Neural cell (in vitro differentiated cells): ENCODE results near the gene NEURL4. TPM values are rescaled to one million over a fixed set of nuclear protein-coding genes. Genes with fewer than 3 reads are reported as not detected.

Experiments used
- H2AFZ ChIP-seq: fragments of 200-600, 300-800 bp; sonication (generic), shearing (Covaris generic); 2 replicates; pipeline ENCODE4 v1.6.0; 2014; ENCODE audit warnings: low read depth, mild to moderate bottlenecking, antibody characterized with exemption, low read length, moderate library complexity
- H3F3A ChIP-seq: fragments of 200-600 bp; shearing (Covaris generic); 2 replicates; pipeline ENCODE4 v1.6.1; 2016; ENCODE audit warnings: mild to moderate bottlenecking, moderate library complexity, mixed read lengths, antibody characterized with exemption, low read length; ENCODE audit not compliant: insufficient read depth, poor library complexity, severe bottlenecking
- H3K27ac ChIP-seq: fragments of 200-600, 300-800 bp; sonication (generic), shearing (Covaris generic); 2 replicates; pipeline ENCODE4 v1.5.1; 2014; ENCODE audit warnings: mild to moderate bottlenecking, low read length, moderate library complexity
- H3K27me3 ChIP-seq: fragments of 300-800, 200-600 bp; sonication (generic), shearing (Covaris generic); 2 replicates; pipeline ENCODE4 v1.6.0; 2014; ENCODE audit warnings: mild to moderate bottlenecking, low read depth, low read length, moderate library complexity; ENCODE audit not compliant: insufficient read depth
- H3K36me3 ChIP-seq: fragments of 300-800, 200-600 bp; sonication (generic), shearing (Covaris generic); 2 replicates; pipeline ENCODE4 v1.5.1; 2014; ENCODE audit warnings: mild to moderate bottlenecking, antibody characterized with exemption, low read length, moderate library complexity; ENCODE audit not compliant: insufficient read depth
- H3K4me2 ChIP-seq: fragments of 300-800, 200-600 bp; sonication (generic), shearing (Covaris generic); 2 replicates; pipeline ENCODE4 v1.6.0; 2014; ENCODE audit warnings: mild to moderate bottlenecking, low read length
- H3K4me3 ChIP-seq: fragments of 300-800, 200-600 bp; sonication (generic), shearing (Covaris generic); 2 replicates; pipeline ENCODE4 v1.5.1; 2014; ENCODE audit warnings: mild to moderate bottlenecking, low read length, moderate library complexity
- H3K79me2 ChIP-seq: fragments of 200-600 bp; shearing (Covaris generic); replicated peaks from 2 replicates; pipeline ENCODE4 v1.6.0; 2014; ENCODE audit warnings: mild to moderate bottlenecking, low read length, moderate library complexity; ENCODE audit not compliant: insufficient read depth
- H3K9ac ChIP-seq: fragments of 300-800, 200-600 bp; sonication (generic), shearing (Covaris generic); 2 replicates; pipeline ENCODE4 v1.6.1; 2016; ENCODE audit warnings: mild to moderate bottlenecking, low read length, mixed read lengths
- H3K9me2 ChIP-seq: fragments of 200-600 bp; shearing (Covaris generic); 2 replicates; pipeline ENCODE4 v1.6.1; 2016; ENCODE audit warnings: mild to moderate bottlenecking, low read length, mixed read lengths; ENCODE audit not compliant: insufficient read depth
- H3K9me3 ChIP-seq: fragments of 200-600, 300-800 bp; sonication (generic), shearing (Covaris generic); 2 replicates; pipeline ENCODE4 v1.6.1; 2016; ENCODE audit warnings: mild to moderate bottlenecking, mixed run types, low read length, moderate library complexity, mixed read lengths
- H4K20me1 ChIP-seq: fragments of 200-600 bp; shearing (Covaris generic); 2 replicates; pipeline ENCODE4 v1.6.1; 2016; ENCODE audit warnings: mild to moderate bottlenecking, mixed run types; ENCODE audit not compliant: insufficient read depth
- CTCF ChIP-seq: fragments of 450-650 bp; IDR thresholded peaks from 2 replicates; pipeline ENCODE4 v1.5.1; 2014; ENCODE audit warnings: antibody characterized with exemption, mild to moderate bottlenecking, moderate library complexity; ENCODE audit not compliant: poor library complexity, severe bottlenecking
- EP300 ChIP-seq: fragments of 450-650 bp; conservative IDR thresholded peaks from 2 replicates; pipeline ENCODE4 v1.6.1; 2014; ENCODE audit warnings: antibody characterized with exemption, mild to moderate bottlenecking, moderate library complexity; ENCODE audit not compliant: poor library complexity, severe bottlenecking
- MXI1 ChIP-seq: fragments of 450-650 bp; conservative IDR thresholded peaks from 2 replicates; pipeline ENCODE4 v1.6.1; 2014; ENCODE audit warnings: antibody characterized with exemption, mild to moderate bottlenecking; ENCODE audit not compliant: poor library complexity, severe bottlenecking
- POLR2AphosphoS5 ChIP-seq: IDR thresholded peaks from 2 replicates; pipeline ENCODE4 v1.6.1; 2012
- RAD21 ChIP-seq: fragments of 450-650 bp; conservative IDR thresholded peaks from 2 replicates; pipeline ENCODE4 v1.6.1; 2014; ENCODE audit warnings: antibody characterized with exemption, mild to moderate bottlenecking, moderate library complexity
- REST ChIP-seq: IDR thresholded peaks from 2 replicates; pipeline ENCODE4 v1.6.1; 2012; ENCODE audit warnings: borderline replicate concordance
- SMC3 ChIP-seq: fragments of 450-650 bp; conservative IDR thresholded peaks from 2 replicates; pipeline ENCODE4 v1.6.1; 2014; ENCODE audit warnings: antibody characterized with exemption, mild to moderate bottlenecking, moderate library complexity; ENCODE audit not compliant: poor library complexity
- polyA plus RNA-seq: library from polyadenylated mRNA; depleted of rRNA; stranded (reverse); fragments of >200 nt; gene quantifications from 2 replicates; pipeline ENCODE4 v1.2.3, GENCODE V29; 2014

NEURL4 gene
- polyA plus RNA-seq, 1 donor from 2014 or later: 58.4 TPM

GRCh38 chr17:7356072-7356549 is 27.0 kb upstream of the NEURL4 start:
- H3K27me3 ChIP-seq: no peaks in the 10 kb centered on the region
- no peak overlapping the region for H3K27ac ChIP-seq
- H3K79me2 ChIP-seq: peaks cover 3% of the 10 kb centered on the region
- no peaks in the 10 kb centered on the region for H3K9me3 ChIP-seq
- no peak overlapping the region for H3K9ac ChIP-seq
- no peak overlapping the region for H2AFZ ChIP-seq
- no peak overlapping the region for H3K4me3 ChIP-seq
- no peaks in the 10 kb centered on the region for H3K9me2 ChIP-seq
- H3K36me3 ChIP-seq: no peaks in the 10 kb centered on the region
- H3F3A ChIP-seq: no peaks in the 10 kb centered on the region
- TF ChIP-seq POLR2AphosphoS5: no peak
- no peak for TF ChIP-seq EP300
- TF ChIP-seq CTCF: peak; percentile 59
- TF ChIP-seq REST: no peak
- peak; percentile 50 for TF ChIP-seq RAD21
- TF ChIP-seq SMC3: peak; percentile 52
- H4K20me1 ChIP-seq: no peaks in the 10 kb centered on the region
- no peak overlapping the region for H3K4me2 ChIP-seq

DNA sequence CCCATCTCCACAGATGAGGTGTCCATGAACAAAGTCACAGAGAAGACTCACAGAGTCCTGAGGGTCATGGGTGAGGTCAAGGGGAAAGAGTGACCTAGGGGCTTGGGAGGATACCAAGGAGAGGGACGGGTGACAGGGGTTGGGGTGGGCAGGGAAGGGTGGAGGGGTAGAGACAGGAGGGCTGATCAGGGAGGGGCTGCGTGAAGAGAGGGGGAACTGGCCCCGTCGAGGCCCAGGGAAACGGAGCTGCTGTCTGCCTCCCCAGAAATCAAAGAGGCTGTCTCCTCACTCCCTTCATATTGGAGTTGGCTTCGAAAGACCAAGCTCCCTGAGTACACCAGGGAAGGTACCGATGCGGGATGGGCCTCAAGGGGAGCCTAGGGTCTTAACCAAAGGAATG is 26.4 kb upstream of the NEURL4 start:
- no peaks in the 10 kb centered on the region for H4K20me1 ChIP-seq
- no peaks in the 10 kb centered on the region for H3F3A ChIP-seq
- no peaks in the 10 kb centered on the region for H3K27me3 ChIP-seq
- H3K9me2 ChIP-seq: no peaks in the 10 kb centered on the region
- no peak overlapping the region for H3K4me2 ChIP-seq
- H3K4me3 ChIP-seq: no peak overlapping the region
- TF ChIP-seq MXI1 (no peak), RAD21 (no peak), SMC3 (no peak), REST (no peak)
- H3K9me3 ChIP-seq: no peaks in the 10 kb centered on the region
- H3K9ac ChIP-seq: no peak overlapping the region
- no peak overlapping the region for H3K27ac ChIP-seq
- H2AFZ ChIP-seq: no peak overlapping the region
- H3K79me2 ChIP-seq: peaks cover 3% of the 10 kb centered on the region
- no peaks in the 10 kb centered on the region for H3K36me3 ChIP-seq
